ENCODE results near the gene TNRC6C. TPM values are rescaled to one million over a fixed set of nuclear protein-coding genes. Genes with fewer than 3 reads are reported as not detected.

The TNRC6C gene
- total and polyA plus RNA-seq, 9 of the 15 experiments (the other 6 are each of a cell fraction or from before 2014, with no cell fraction given) = 0.20 to 4.9 (median 2.3) TPM

GRCh38 chr17:77958716-77959125, 218 bp downstream of the TNRC6C start (continued):
- TF ChIP-seq, protein P1, sequence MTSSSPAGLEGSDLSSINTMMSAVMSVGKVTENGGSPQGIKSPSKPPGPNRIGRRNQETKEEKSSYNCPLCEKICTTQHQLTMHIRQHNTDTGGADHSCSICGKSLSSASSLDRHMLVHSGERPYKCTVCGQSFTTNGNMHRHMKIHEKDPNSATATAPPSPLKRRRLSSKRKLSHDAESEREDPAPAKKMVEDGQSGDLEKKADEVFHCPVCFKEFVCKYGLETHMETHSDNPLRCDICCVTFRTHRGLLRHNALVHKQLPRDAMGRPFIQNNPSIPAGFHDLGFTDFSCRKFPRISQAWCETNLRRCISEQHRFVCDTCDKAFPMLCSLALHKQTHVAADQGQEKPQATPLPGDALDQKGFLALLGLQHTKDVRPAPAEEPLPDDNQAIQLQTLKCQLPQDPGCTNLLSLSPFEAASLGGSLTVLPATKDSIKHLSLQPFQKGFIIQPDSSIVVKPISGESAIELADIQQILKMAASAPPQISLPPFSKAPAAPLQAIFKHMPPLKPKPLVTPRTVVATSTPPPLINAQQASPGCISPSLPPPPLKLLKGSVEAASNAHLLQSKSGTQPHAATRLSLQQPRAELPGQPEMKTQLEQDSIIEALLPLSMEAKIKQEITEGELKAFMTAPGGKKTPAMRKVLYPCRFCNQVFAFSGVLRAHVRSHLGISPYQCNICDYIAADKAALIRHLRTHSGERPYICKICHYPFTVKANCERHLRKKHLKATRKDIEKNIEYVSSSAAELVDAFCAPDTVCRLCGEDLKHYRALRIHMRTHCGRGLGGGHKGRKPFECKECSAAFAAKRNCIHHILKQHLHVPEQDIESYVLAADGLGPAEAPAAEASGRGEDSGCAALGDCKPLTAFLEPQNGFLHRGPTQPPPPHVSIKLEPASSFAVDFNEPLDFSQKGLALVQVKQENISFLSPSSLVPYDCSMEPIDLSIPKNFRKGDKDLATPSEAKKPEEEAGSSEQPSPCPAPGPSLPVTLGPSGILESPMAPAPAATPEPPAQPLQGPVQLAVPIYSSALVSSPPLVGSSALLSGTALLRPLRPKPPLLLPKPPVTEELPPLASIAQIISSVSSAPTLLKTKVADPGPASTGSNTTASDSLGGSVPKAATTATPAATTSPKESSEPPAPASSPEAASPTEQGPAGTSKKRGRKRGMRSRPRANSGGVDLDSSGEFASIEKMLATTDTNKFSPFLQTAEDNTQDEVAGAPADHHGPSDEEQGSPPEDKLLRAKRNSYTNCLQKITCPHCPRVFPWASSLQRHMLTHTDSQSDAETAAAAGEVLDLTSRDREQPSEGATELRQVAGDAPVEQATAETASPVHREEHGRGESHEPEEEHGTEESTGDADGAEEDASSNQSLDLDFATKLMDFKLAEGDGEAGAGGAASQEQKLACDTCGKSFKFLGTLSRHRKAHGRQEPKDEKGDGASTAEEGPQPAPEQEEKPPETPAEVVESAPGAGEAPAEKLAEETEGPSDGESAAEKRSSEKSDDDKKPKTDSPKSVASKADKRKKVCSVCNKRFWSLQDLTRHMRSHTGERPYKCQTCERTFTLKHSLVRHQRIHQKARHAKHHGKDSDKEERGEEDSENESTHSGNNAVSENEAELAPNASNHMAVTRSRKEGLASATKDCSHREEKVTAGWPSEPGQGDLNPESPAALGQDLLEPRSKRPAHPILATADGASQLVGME (CRISPR knock-in tag; IDR thresholded peaks at IDR 0.05) = no peak
- no peak for TF ChIP-seq SAFB (IDR thresholded peaks at IDR 0.05; ENCODE audit: borderline replicate concordance, low read depth, low read length)
- no peak for TF ChIP-seq MXI1 (IDR thresholded peaks at IDR 0.05; ENCODE audit: low read depth, low read length)
- no peak; the same call in 1 of the 2 replicates for TF ChIP-seq ELF1 (tag; IDR thresholded peaks at IDR 0.05)
- TF ChIP-seq SIN3A (IDR thresholded peaks at IDR 0.05; ENCODE audit: borderline replicate concordance in 2 of 2, control insufficient read depth in 1 of 2, low read depth in 2 of 2, low read length in 2 of 2) = no peak
- TF ChIP-seq PML (IDR thresholded peaks at IDR 0.05; ENCODE audit: low read length) = no peak
- TF ChIP-seq POLR2AphosphoS5 (IDR thresholded peaks at IDR 0.05; ENCODE audit: control insufficient read depth, insufficient read depth, low read depth, low read length) = no peak
- TF ChIP-seq, protein P2, sequence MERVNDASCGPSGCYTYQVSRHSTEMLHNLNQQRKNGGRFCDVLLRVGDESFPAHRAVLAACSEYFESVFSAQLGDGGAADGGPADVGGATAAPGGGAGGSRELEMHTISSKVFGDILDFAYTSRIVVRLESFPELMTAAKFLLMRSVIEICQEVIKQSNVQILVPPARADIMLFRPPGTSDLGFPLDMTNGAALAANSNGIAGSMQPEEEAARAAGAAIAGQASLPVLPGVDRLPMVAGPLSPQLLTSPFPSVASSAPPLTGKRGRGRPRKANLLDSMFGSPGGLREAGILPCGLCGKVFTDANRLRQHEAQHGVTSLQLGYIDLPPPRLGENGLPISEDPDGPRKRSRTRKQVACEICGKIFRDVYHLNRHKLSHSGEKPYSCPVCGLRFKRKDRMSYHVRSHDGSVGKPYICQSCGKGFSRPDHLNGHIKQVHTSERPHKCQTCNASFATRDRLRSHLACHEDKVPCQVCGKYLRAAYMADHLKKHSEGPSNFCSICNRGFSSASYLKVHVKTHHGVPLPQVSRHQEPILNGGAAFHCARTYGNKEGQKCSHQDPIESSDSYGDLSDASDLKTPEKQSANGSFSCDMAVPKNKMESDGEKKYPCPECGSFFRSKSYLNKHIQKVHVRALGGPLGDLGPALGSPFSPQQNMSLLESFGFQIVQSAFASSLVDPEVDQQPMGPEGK (CRISPR knock-in tag; IDR thresholded peaks at IDR 0.05; ENCODE audit: borderline replicate concordance) = no peak
- TF ChIP-seq OTX1 (CRISPR knock-in tag; IDR thresholded peaks at IDR 0.05) = no peak
- TF ChIP-seq, protein P3, sequence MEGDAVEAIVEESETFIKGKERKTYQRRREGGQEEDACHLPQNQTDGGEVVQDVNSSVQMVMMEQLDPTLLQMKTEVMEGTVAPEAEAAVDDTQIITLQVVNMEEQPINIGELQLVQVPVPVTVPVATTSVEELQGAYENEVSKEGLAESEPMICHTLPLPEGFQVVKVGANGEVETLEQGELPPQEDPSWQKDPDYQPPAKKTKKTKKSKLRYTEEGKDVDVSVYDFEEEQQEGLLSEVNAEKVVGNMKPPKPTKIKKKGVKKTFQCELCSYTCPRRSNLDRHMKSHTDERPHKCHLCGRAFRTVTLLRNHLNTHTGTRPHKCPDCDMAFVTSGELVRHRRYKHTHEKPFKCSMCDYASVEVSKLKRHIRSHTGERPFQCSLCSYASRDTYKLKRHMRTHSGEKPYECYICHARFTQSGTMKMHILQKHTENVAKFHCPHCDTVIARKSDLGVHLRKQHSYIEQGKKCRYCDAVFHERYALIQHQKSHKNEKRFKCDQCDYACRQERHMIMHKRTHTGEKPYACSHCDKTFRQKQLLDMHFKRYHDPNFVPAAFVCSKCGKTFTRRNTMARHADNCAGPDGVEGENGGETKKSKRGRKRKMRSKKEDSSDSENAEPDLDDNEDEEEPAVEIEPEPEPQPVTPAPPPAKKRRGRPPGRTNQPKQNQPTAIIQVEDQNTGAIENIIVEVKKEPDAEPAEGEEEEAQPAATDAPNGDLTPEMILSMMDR (IDR thresholded peaks at IDR 0.05 in 2 of 3, conservative IDR thresholded peaks at IDR 0.05 in 1 of 3; ENCODE audit: insufficient read depth in 2 of 3, low read depth in 1 of 3, low read length in 3 of 3) = no peak
- no peak for TF ChIP-seq ZNF445 (CRISPR knock-in tag; IDR thresholded peaks at IDR 0.05; ENCODE audit: low read depth)
- no peak for TF ChIP-seq ZNF23 (CRISPR knock-in tag; IDR thresholded peaks at IDR 0.05)
- no peak for TF ChIP-seq NEUROD1 (IDR thresholded peaks at IDR 0.05; ENCODE audit: borderline replicate concordance, low read depth, low read length, partially characterized antibody)
- TF ChIP-seq ZNF561 (CRISPR knock-in tag; conservative IDR thresholded peaks at IDR 0.05) = no peak
- TF ChIP-seq RB1 (IDR thresholded peaks at IDR 0.05; ENCODE audit: low read depth) = peak; percentile 64
- peak; percentile 50; the same call in 1 of the 2 replicates for TF ChIP-seq SIN3B (IDR thresholded peaks at IDR 0.05; ENCODE audit: low read depth)
- no peak for TF ChIP-seq ZNF224 (CRISPR knock-in tag; IDR thresholded peaks at IDR 0.05)
- no peak for TF ChIP-seq BMI1 (IDR thresholded peaks at IDR 0.05; ENCODE audit: low read length)
